ENCODE results near the gene PDZD2.

PDZD2 gene

GRCh38 chr5:31638345-31638744 is 586 bp upstream of the PDZD2 start:
- DNase-seq (ENCODE audit: low spot score), result no peak

DNA sequence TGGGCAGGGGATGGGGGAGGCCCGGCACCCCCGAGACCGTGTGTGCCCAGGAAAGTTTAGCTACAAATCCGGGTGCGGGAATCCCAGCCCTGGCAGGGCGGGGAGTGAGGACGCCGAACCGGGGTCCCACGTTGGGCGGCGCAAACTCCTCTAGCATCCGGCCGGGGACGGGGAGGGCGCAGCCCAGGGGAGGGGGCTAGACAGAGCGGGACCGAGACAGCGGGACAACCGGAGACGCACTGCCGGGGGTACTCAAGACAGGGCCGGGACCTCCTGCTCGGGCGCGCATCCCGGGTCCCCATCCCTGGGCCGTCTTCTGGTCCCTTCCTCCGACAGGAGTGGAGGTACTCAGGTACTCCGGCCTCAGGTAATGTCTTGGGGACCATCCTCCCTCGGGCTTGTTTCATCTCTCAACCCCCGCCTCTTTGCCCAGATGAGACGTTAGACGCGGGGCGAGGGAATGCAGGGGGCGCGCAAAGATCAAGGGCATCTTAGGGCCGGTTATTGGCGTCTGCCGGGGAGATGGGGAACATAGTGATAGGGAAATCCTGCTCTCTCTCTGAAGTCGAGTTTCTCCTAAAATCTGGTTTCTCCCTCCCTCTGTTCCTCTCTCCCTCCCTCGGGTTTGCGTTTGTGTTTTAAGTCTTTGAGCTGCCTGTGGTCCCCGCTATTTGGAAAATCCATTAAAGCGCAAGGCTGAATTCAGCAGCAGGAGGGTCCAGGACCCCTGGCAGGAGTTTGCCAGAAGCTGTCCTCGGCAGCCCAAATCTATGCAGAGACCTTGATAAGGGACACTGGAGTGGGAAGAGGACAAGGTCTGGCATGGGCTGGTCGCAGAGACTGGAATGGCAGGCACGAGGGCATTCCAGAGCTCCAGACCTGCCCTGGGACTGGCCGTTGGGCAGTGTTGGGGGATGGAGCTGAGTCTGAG is 815 bp downstream of the PDZD2 start:
- peak; percentile 40 for DNase-seq (ENCODE audit: low spot score)

DNA sequence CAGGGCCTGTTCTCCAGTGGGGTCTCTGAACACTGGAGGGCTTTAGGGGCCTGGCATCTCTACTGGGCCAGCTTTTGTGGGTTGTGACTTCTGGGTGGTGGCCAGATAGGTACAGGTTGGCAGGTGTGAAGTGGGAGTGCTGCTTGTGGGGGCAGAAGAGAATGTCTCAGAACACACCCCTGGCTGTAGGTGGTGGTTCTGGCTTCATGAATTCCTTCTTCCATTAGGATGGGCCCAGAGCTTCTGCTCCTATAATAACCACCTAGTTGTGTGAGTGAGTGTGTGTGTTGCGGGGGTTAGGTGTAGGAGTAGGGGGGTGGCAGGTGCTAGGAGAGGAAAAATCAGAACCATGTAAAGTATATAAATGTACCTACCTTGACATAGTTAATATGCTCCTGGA is 1.6 kb downstream of the PDZD2 start:
- no peak for DNase-seq (ENCODE audit: low spot score)

DNA sequence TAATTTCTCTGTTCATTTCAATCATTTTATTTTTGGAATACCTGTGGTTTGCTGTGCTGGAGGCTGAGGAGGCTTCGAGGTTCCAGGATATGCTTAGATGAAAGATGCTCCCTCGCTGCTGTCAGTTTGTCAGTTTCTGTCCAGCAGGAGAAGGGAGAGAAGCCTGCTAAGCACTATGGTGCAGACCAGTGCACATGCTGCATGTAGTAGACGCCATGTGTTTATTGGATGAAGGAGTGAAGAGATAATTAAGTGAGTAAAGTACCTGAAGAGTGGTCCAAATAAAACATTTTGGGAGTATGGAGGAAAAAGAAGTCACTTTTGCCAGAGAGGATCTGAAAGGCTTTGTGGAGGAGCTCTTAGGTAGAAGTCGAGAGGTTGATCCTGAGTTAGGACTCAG is 2.1 kb downstream of the PDZD2 start:
- no peak for DNase-seq (ENCODE audit: low spot score)

DNA sequence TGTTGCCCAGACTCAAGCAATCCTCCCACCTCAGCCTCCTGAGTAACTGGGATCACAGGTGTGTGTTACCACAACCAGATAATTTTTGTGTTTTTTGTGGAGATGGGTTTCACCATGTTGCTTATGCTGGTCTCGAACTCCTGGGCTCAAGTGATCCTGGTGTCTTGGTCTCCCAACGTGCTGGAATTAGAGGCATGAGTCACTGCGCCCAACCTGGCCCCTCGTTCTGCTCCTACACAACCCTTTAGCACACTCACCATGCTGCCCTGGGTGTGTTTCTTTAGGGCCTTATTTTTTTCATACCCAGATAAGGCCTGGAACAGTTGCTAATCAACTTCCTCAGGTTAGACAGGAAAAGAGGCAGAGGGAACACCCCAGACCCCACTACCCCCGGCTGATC is 2.6 kb downstream of the PDZD2 start:
- no peak for DNase-seq (ENCODE audit: low spot score)

DNA sequence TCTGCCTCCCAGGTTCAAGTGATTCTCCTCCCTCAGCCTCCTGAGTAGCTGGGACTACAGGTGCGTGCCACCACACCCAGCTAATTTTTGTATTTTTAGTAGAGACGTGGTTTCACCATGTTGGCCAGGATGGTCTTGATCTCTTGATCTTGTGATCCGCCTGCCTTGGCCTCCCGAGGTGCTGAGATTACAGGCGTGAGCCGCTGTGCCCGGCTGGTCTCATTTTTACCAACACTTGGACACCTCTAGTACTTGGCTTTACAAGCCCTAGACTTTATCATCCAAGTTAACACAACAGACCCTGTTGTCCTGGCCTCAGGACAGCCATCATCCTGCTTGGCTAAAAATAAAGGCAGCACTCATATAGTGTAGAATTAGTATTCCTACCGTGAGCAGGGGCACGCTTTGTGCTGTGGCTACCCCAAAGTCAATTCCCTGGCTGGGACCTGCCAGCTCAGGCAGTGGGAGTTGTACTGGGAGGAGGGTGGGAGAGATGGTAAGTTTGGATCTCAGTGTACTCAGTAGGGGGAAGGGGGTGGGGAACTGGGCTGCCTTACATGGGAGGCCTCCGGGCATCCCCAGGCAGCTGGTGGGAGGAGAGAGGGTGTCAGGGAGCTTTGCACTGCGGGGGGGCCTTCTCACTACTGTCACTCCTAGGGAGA is 6.6 kb downstream of the PDZD2 start:
- no peak for DNase-seq (ENCODE audit: low spot score)

GRCh38 chr5:31648326-31648725 is 9.4 kb downstream of the PDZD2 start:
- DNase-seq (ENCODE audit: low spot score), result no peak

- no peak for DNase-seq (ENCODE audit: low spot score)
Observed at GRCh38 chr5:31651241-31651640, 12.3 kb downstream of the PDZD2 start.

DNA sequence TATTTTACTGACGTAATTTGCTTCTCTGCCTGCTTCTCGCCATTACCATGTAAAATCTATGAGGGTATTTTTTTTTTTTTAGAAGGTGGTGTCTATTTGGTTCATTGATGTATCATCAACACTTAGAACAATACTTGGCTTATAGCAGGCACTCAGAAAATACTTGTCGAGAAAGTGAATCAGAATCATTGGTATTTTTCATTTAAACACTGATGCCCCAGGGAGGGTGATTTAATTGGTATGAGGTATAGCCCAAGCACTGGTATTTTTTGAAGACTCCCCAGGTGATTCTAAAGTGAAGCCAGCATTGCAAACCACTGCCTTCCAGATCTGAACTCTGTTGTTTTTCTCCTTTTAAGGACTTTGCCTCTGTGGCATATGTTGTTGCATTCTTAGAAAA is 16.6 kb downstream of the PDZD2 start:
- DNase-seq (ENCODE audit: low spot score), result no peak

DNA sequence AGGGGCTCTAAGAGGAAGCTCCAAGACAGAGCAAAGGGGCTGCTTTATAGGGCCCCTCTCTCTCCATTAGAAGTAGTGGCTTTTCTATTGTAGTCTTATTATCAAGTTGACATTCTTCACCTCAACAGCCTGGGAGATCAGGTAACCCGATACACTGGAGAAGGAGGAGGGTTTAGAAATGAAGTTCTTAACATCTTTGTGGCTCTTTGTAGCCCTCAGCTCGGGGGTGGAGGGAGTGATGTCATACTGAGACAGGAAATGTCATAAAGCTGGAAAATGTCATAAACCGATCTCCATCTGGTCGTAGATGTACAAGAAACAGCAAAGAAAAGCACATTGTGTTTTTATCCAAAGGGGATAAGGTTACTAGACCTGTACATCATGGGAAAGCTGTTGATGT is 17.9 kb downstream of the PDZD2 start:
- DNase-seq (ENCODE audit: low spot score), result peak; percentile 57

- DNase-seq (ENCODE audit: low spot score), result no peak
Observed at GRCh38 chr5:31657315-31657979, 18.5 kb downstream of the PDZD2 start.

DNA sequence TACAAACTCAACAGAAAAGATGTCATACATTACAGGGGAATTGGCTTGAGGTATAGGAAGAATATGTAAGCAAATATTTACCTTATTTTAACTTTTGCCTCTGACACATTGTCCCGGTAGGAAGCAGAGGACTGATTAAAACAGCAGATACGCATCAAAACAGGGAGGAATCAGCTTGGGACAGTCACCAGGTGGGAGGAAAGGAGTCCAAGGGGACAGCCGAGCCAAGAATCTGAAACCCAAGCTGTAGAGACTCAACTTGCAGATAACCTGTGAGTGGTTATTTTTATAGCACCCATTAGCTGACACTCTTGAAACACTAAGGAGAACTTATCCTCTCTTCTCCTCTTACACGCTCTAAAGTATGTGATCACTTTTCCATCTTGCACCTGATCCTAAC is 22.3 kb downstream of the PDZD2 start:
- no peak for DNase-seq (ENCODE audit: low spot score)

DNA sequence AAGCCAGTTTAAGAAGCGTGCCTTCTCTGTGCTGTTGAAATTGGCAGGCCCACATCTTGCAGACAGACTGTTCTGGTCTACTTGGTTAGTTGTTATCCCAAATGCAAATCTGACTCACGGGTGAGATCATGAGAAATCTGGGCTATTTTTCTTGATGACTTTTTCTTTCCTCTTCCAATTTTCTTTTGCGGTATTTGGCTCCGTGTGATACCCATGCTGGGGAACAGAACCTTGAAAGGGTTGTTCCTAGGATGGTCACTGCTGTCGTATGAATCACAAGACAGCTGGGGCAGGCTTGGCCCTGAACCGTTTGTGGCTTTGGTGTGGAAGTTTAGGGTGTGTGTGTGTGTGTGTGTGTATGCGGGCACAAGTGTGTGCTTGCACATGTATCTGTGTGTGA is 24.6 kb downstream of the PDZD2 start:
- no peak for DNase-seq (ENCODE audit: low spot score)

DNA sequence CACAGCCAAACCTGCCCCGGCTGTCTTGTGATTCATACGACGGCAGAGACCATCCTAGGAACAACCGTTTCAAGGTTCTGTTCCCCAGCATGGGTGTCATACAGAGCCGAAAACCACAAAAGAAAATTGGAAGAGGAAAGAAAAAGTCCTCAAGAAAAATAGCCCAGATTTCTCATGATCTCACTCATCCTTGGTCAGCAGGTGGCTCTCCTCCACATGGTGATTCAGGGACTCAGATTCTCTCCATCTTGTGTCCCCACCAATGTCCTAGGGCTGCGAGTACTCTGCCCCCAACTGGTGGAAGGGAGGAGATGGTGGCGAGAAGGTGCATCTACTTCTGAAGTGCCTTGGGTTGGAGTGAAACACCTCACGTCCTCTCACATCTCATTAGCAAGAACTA is 25.6 kb downstream of the PDZD2 start:
- DNase-seq (ENCODE audit: low spot score), result peak; percentile 67

DNA sequence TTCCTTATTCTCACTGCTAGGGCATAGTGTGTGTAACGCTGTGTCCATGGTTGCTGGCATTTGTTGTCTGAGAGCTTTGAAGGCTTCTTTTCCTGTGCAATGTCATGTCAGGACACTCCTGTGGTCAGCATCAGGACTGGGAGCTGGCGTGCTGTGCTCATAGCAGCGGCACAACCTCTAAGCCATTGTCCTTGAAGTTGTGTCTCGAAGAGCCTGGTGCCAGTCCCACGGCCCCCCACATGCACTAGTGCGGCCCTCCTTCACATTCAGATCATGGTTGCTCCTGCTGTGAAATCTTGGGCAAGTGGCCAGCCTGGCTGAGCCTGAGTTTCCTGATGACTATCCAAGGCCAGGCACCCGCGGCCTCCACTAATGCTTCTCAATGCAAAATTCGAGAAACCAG is 32.4 kb downstream of the PDZD2 start:
- no peak for DNase-seq (ENCODE audit: low spot score)

- no peak for DNase-seq (ENCODE audit: low spot score)
Observed at GRCh38 chr5:31674371-31674951, 35.5 kb downstream of the PDZD2 start.

DNA sequence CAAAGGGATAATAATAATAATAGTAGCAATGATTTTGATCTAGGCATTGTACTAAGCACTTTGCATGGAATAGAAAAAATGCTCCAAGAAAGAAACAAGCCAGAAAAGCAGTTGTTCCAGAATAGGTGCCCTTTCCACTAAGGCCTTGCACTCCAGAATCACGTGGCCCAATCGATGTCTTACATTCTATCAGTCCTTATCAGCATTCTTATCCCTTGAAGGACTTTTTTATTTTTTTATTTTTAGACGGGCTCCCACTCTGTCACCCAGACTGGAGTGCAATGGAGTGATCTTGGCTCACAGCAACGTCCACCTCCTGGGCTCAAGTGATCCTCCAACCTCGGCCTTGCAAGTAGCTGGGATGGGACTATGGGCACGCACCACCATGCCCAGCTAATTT is 36.5 kb downstream of the PDZD2 start:
- DNase-seq (ENCODE audit: low spot score), result no peak

DNA sequence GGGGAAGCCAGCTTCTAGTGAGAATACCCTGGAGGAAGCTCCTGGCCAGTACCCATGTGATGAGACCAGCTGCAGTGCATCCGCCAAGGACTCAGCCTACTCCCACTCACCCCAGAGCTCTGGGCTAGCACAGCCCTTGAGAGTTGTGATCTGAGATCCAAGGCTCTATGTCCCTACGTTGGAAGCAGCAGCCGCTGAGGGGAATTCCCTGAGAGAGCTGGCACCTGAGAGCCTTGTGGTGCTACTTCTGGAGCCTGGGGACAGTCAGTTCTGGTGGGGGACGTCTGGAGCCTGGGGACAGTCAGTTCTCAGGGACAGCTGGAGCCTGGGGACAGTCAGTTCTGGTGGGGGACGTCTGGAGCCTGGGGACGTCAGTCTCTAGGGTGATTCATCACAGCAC is 39.2 kb downstream of the PDZD2 start:
- DNase-seq (ENCODE audit: low spot score), result no peak

GRCh38 chr5:31680528-31680927 is 41.6 kb downstream of the PDZD2 start:
- no peak for DNase-seq (ENCODE audit: low spot score)

GRCh38 chr5:31682025-31682424 is 43.1 kb downstream of the PDZD2 start:
- no peak for DNase-seq (ENCODE audit: low spot score)

DNA sequence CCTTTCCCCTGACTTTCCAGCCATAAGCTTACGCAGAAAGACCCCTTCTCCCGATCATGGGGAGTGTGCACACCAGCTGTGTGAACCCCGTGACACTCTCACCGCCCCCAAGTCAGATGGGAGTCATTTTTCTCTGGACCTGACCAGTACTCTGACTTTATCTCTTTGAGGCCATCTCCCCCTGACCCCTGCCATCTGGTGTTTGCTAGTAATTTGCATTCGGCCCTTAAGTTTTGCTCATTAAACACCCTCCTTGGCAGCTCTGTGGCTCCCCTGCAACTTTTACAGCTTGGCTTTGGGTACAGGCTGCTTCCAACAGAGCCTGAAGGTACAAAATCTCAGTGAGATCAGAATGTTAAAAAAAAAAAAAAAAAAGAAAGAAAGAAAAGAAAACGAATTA is 43.9 kb downstream of the PDZD2 start:
- DNase-seq (ENCODE audit: low spot score), result no peak

GRCh38 chr5:31688515-31689092 is 49.7 kb downstream of the PDZD2 start:
- DNase-seq (ENCODE audit: low spot score), result no peak
